GM19372 (cell line): Measurements from ENCODE around the gene LSR.

Experiments used
- ATAC-seq: cut with Tn5 transposase; IDR thresholded peaks from one replicate; pipeline ENCODE4 v1.9.1; 2021; ENCODE audit warnings: mild to moderate bottlenecking, low read depth, moderate library complexity; ENCODE audit not compliant: unreplicated experiment

LSR gene

GRCh38 chr19:35316560-35316959 lies 67.8 kb downstream of the LSR start:
- ATAC-seq: no peak
